Aorta (tissue), 5 donors: ENCODE measurements around the gene SLC35B1. TPM values are rescaled to one million over a fixed set of nuclear protein-coding genes. Genes with fewer than 3 reads are reported as not detected.

Experiments
- ATAC-seq: fragments of 200-7000 bp; cut with Tn5 transposase; one replicate; pipeline ENCODE4 v1.9.1; 2022; ENCODE audit warnings: moderate library complexity; ENCODE audit not compliant: low FRiP score
- DNase-seq, 2 donors: peaks; one replicate each; pipeline ENCODE4 v3.0.0-alpha.2; 2020
- H3K27ac ChIP-seq, 2 donors: one replicate each; pipeline ENCODE4 v1.5.1; 2013; ENCODE audit warnings: low read length in 2 of 2, mild to moderate bottlenecking in 2 of 2, moderate library complexity in 2 of 2, control low read depth in 1 of 2, inconsistent platforms in 1 of 2, low read depth in 1 of 2
- H3K27me3 ChIP-seq, 2 donors: one replicate each; pipeline ENCODE4 v1.6.1; 2013; ENCODE audit warnings: control low read depth in 1 of 2, low read length in 1 of 2, mild to moderate bottlenecking in 1 of 2, moderate library complexity in 1 of 2; ENCODE audit not compliant: insufficient read depth in 2 of 2, control insufficient read depth in 1 of 2
- H3K36me3 ChIP-seq, 2 donors: one replicate each; pipeline ENCODE4 v1.6.1; 2013; ENCODE audit warnings: control low read depth in 1 of 2, low read length in 1 of 2, mild to moderate bottlenecking in 1 of 2; ENCODE audit not compliant: insufficient read depth in 2 of 2, control insufficient read depth in 1 of 2
- H3K4me1 ChIP-seq, 2 donors: one replicate each; pipeline ENCODE4 v1.6.1; 2013; ENCODE audit warnings: low read length in 2 of 2, control low read depth in 1 of 2, mild to moderate bottlenecking in 1 of 2, moderate library complexity in 1 of 2; ENCODE audit not compliant: insufficient read depth in 2 of 2, control insufficient read depth in 1 of 2
- H3K4me3 ChIP-seq, 2 donors: one replicate each; pipeline ENCODE4 v1.5.1; 2013; ENCODE audit warnings: low read length in 2 of 2, control low read depth in 1 of 2, mild to moderate bottlenecking in 1 of 2
- H3K9me3 ChIP-seq: one replicate; pipeline ENCODE4 v1.6.1; 2013; ENCODE audit warnings: mild to moderate bottlenecking, low read length; ENCODE audit not compliant: control insufficient read depth
- WGBS, 2 donors: extraction: QIAGEN DNeasy Blood & Tissue Kit; methylation state at CpG; one replicate each; pipeline ENCODE4 v1.1.7; 2013; 5-methylcytosine and 5-hydroxymethylcytosine counted together
- intact Hi-C, 2 donors: fragments of 100-400 bp; cut with DNase I; formaldehyde crosslinking; loops; one replicate each; pipeline versions ENCODE4 v1.14.2 to v1.15.0; 2022
- polyA plus RNA-seq, 2 donors: library from polyadenylated mRNA; stranded (reverse); fragments of 200-250 nt; gene quantifications; one replicate each; pipeline ENCODE4 v1.2.3, GENCODE V29; 2013
- total RNA-seq, 2 donors: library from RNA; stranded (reverse); fragmentation: NEBNext Ultra II Directional; extraction: Animal tissue kit (Norgen Biotek cat#: 25700); gene quantifications; one replicate each; pipeline ENCODE4 v1.2.1, GENCODE V29; 2021
- donor health status: healthy with polysubstance abuse.
- donor health status: Bipolar disorder and iron deficiency.
- donor health status: DM: no; HTN: no; CAD: no.
- donor health status: DM: no; HTN: no; CAD: no.
- donor health status: DM: yes; HTN: yes; CAD: no.

SLC35B1 gene
- total and polyA plus RNA-seq, 4 donors: 31.5 to 43.7 (median 35.3) TPM

DNA sequence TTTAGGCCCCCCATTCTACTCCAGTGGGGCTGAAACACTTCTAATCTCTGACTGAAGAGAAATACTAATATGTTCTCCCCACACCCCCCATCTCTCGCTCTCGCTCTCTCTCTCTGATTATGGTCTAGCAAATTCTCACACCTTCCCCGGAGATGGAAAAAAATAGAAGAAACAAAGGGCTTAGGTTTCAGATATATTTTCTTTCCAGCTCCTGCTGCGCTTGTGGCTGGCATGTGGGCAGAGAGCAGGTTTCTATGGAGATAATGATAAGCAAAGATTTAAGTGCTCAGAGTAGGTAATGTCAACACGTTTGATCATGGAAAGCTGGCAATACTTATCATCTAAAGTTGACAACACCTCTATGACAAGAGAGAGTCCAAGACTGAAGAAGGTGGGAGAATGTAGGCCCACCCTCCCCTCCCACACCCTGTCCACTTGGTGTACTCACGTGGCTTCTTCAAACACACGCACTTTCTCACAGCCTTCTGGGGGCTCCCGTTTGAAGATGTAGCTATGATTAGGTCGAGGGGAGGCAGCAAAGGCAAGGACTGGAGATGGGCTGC lies 8.0 kb upstream of the SLC35B1 start:
- intact Hi-C loops: no loop called here

DNA sequence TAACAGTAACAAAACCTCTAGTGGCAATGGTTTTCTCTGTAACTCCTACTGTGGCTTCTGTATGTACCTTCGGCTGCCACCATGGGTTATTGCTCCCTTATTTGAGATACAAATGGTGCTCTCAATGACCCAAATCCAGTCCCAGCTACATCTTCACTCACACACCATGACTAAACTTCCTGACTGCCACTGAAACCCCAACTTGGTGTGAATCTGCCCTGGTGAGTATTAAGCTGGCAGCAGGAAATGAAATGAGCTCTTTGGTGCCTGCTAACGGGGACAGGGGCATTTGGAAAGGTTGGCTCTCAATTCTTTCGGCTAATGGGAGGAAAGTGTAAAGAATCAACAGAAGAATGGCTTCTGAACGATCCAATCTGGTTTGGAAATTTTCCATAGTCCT lies 7.5 kb upstream of the SLC35B1 start:
- DNase-seq: no peak
- Histone ChIP-seq H3K27me3 (no peaks in the 10 kb centered on the region), H3K9me3 (no peaks in the 10 kb centered on the region), H3K4me3 (no peak overlapping the region), H3K27ac (no peak overlapping the region), H3K4me1 (no peaks in the 10 kb centered on the region), H3K36me3 (peaks cover 2% of the 10 kb centered on the region in 2 donors)
- WGBS, 2 donors: 76 to 88% methylated on average over 4 of the region's 4 CpGs
- intact Hi-C loops: no loop called here
- ATAC-seq: no peak

More for the DNA sequence above, 8.0 kb upstream of the SLC35B1 start:
- DNase-seq (no peak), ATAC-seq (no peak)
- WGBS, 2 donors: 77 to 79% methylated on average over 9 of the region's 9 CpGs
- Histone ChIP-seq H3K27ac (no peak overlapping the region), H3K4me1 (no peaks in the 10 kb centered on the region), H3K27me3 (no peaks in the 10 kb centered on the region), H3K36me3 (peaks cover 2% of the 10 kb centered on the region in 2 donors), H3K9me3 (no peaks in the 10 kb centered on the region), H3K4me3 (no peak overlapping the region)

DNA sequence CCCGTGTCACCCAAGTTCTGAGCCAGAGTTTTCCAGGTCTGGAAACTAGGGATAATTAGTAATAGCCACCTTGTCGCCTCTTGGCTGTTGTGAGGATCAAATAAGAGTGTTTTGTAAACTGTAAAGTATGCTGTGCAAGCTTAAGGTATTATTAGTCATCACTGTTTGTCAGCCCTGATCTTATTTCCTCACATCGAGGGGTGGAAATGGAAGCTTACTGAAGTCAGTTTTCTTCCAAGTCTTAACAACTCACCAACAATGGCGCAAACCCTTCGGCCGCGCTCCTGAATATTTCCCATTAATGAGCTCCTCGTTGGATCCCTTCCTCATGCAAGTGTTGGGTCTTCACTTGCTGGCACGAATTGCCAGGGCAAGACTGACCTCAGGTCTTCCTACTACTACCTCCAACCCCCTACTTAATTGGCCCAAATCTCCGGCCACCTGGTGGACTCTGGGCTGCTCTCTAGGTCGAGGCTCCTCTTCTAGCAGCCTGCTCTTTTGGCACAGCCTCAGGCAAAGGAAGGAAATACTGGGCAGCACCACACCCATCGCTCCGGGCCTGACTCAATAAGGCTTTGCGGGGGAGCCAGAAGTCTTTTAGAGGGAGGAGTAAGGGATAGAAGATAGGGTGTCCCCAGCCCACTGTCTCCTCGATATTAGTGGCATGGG lies 885 bp upstream of the SLC35B1 start:
- DNase-seq (no peak), ATAC-seq (no peak)
- H3K9me3 ChIP-seq: no peaks in the 10 kb centered on the region
- H3K27me3 ChIP-seq: no peaks in the 10 kb centered on the region
- WGBS, 2 donors: 59 to 68% methylated on average over 15 of the region's 15 CpGs
- H3K36me3 ChIP-seq: peaks cover 5 to 8% of the 10 kb centered on the region in 2 donors
- H3K27ac ChIP-seq: peak overlapping the region in 1 of 2 donors; percentile 8
- no peak overlapping the region for H3K4me3 ChIP-seq
- intact Hi-C loops: loop anchor here (2.0 to 10.0 kb wide), 5 partner anchors 54 to 294 kb away; partner anchors contain the start of genes FAM117A (in 1 of the 2), PHB1 (in 1 of the 2) and TAC4 (in 1 of the 2)
- no peaks in the 10 kb centered on the region for H3K4me1 ChIP-seq

DNA sequence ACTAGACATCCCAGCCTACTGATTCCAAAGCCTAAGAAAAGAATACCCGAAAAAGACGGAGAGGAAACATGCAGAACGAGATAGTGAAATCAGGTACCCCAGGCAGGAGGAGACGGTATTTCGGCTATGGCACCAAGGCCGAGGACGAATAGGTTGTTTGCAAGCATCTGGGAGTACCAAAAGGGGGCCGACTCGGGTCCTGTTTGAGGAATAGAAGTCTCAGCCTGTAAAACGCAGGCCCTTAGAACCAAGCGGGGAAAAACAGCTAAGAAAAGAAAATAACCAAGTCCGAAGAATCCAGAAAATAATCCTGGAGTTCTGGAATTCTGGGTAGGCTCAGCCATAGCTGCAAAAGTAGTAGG lies 537 bp downstream of the SLC35B1 start:
- peak overlapping the region in 1 of 2 donors; percentile 53 for H3K27ac ChIP-seq
- no peaks in the 10 kb centered on the region for H3K4me1 ChIP-seq
- ATAC-seq (no peak), DNase-seq (no peak)
- H3K4me3 ChIP-seq: peak overlapping the region; percentile 45 to 80
- H3K9me3 ChIP-seq: no peaks in the 10 kb centered on the region
- H3K27me3 ChIP-seq: no peaks in the 10 kb centered on the region
- peaks cover 5 to 10% of the 10 kb centered on the region in 2 donors for H3K36me3 ChIP-seq
- 1% methylated on average over 12 of the region's 12 CpGs for WGBS, 2 donors
- intact Hi-C loops: loop anchor here (5.0 to 10.0 kb wide), 4 partner anchors 55 to 292 kb away; partner anchors contain the start of genes FAM117A (in 1 of the 2), PHB1 (in 1 of the 2) and TAC4 (in 1 of the 2)

DNA sequence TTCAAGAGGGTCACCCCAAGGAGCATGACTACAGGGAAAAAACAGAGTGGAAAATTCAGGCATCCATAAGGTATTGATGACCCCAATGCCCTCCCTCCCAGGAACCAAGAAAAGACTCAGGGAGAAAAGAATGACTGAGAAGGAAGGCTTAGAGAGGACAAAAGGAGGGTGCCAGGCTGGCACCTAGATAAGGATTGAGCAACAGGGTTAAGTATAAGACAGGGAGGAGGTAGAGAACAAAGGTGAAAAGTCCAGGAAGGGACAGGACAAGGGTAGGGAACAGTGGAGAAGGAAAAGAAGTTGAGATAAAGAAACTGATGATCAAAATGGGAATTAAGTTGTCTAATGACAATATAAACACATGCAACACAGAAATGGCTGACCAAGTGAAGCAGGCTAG lies 2.5 kb downstream of the SLC35B1 start:
- no peaks in the 10 kb centered on the region for H3K27me3 ChIP-seq
- intact Hi-C loops: loop anchor here (5.0 to 10.0 kb wide), 4 partner anchors 57 to 290 kb away; partner anchors contain the start of genes FAM117A (in 1 of the 2), PHB1 (in 1 of the 2) and TAC4 (in 1 of the 2)
- ATAC-seq: no peak
- no peaks in the 10 kb centered on the region for H3K9me3 ChIP-seq
- no peak overlapping the region for H3K27ac ChIP-seq
- DNase-seq: no peak
- H3K4me1 ChIP-seq: no peaks in the 10 kb centered on the region
- H3K4me3 ChIP-seq: no peak overlapping the region
- peaks cover 10 to 12% of the 10 kb centered on the region in 2 donors for H3K36me3 ChIP-seq

DNA sequence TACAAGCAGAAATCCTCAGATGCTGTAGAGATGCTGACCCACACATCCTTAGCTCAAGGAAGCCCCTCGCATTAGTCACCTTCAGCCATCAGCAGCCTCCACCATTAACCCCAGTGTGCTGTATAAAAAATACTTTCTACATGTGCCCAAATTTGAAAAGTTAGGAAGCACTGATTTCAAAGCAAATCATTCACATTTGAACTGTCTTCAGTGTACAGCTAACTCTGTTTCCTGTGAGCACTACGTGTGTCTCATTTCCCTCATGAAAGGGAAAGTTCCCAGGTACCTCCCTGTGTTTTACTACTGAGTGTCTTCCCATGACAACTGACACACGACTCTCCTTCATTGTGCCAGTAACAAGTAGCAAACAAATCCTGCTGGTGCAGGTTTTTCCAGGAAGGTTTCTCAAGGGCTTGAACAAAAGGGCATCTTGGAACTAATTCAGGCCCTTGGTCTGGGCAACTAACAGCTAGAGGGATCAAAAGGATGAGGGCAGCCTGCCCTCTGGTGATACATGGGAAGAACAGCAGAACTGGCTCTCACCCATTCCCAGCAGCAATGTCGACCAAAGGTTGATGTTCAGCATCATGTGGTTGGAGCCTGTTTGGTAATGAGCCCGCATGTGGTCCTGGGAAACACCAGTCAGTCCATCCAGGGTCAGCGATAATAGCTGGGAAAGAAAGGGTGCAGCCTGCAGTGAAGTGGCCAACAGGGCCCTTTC lies 4.0 kb downstream of the SLC35B1 start:
- intact Hi-C loops: loop anchor here in 1 of 2 donors (10.0 kb wide), 1 partner anchor 289 kb away; the partner anchor contains the start of gene PHB1

DNA sequence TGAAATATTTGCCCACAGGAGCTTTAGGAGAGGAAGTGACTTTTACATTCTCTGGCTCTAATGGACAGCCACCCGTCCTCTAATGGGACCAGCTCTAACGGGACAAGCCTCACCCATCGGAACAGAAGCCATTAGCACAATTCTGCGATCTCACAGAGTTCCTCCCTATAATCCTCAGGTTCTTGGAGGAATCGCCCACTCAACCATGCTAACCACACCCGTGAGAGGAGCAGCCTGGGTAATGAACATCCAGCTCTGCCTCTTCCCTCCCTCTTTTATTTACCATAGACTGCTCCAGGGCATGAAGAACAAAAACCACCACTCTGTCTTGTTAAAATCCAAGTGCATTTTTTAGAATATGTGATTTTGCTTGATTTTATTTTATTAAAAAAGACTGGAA lies 6.8 kb downstream of the SLC35B1 start:
- no peaks in the 10 kb centered on the region for H3K27me3 ChIP-seq
- H3K27ac ChIP-seq: no peak overlapping the region
- H3K9me3 ChIP-seq: no peaks in the 10 kb centered on the region
- no peak overlapping the region for H3K4me3 ChIP-seq
- intact Hi-C loops: loop anchor here in 1 of 2 donors (10.0 kb wide), 1 partner anchor 286 kb away; the partner anchor contains the start of gene PHB1
- ATAC-seq: no peak
- DNase-seq: no peak
- H3K36me3 ChIP-seq: peaks cover 10 to 12% of the 10 kb centered on the region in 2 donors
- WGBS, 2 donors: 77 to 84% methylated on average over 6 of the region's 6 CpGs
- H3K4me1 ChIP-seq: no peaks in the 10 kb centered on the region

More for the DNA sequence above, 4.0 kb downstream of the SLC35B1 start:
- DNase-seq: no peak
- Histone ChIP-seq H3K27ac (no peak overlapping the region), H3K36me3 (peaks cover 10 to 12% of the 10 kb centered on the region in 2 donors), H3K4me3 (no peak overlapping the region), H3K27me3 (no peaks in the 10 kb centered on the region), H3K4me1 (no peaks in the 10 kb centered on the region), H3K9me3 (no peaks in the 10 kb centered on the region)
- 54 to 55% methylated on average over 6 of the region's 6 CpGs for WGBS, 2 donors
- ATAC-seq: no peak

DNA sequence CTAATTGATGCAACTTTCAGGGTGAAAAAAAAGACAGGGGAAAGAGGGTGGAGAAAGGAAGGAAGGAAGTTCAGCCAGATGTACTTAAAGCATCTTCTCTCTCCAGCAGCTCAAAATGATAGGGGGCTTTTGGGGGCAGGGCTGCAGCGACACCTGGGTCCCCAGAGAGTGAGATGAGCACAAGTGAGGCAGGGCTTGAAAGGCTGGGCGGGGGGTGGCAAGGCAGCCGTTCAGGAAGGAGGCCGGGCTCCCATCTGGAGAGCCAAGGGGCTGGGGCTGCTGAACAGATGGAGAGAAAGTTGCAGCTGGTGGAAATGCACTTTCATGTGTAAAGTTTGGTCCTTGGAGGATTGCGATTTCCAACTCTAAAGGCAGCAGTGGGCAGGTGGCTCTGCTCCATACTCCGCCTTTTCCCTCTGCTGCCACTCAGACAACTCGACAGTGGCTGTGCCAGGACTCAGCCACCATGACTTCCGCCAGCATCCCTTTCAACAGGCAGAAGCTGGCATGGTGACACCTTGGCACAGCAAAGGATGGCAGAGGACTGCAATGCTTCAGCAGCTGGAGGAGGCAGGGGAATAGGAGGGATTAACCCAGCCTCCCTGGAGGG lies 7.7 kb downstream of the SLC35B1 start:
- DNase-seq (no peak), ATAC-seq (no peak)
- peaks cover 10% of the 10 kb centered on the region in 2 donors for H3K36me3 ChIP-seq
- WGBS, 2 donors: 39 to 49% methylated on average over 8 of the region's 8 CpGs
- H3K4me3 ChIP-seq: no peak overlapping the region
- intact Hi-C loops: loop anchor here (10.0 kb wide), 2 partner anchors 285 to 295 kb away; partner anchors contain the start of genes DLX3 (in 1 of the 2) and PHB1 (in 1 of the 2)
- no peak overlapping the region for H3K27ac ChIP-seq
- no peaks in the 10 kb centered on the region for H3K9me3 ChIP-seq
- H3K4me1 ChIP-seq: no peaks in the 10 kb centered on the region
- no peaks in the 10 kb centered on the region for H3K27me3 ChIP-seq
